GM12891 (cell line): ENCODE data around the gene INPP5F.

ENCODE experiments used
- PAX5 ChIP-seq: IDR thresholded peaks from 2 replicates; pipeline ENCODE4 v1.6.1; 2011; ENCODE audit warnings: low read length, moderate library complexity, mild to moderate bottlenecking; ENCODE audit not compliant: insufficient read depth, severe bottlenecking
- POLR2A ChIP-seq: IDR thresholded peaks from 2 replicates; pipeline ENCODE4 v1.6.1; 2011; ENCODE audit warnings: low read depth, low read length, control low read depth
- POLR2AphosphoS5 ChIP-seq: IDR thresholded peaks from 2 replicates; pipeline ENCODE4 v1.6.1; 2011; ENCODE audit warnings: low read depth, low read length, control low read depth
- POU2F2 ChIP-seq: IDR thresholded peaks from 2 replicates; pipeline ENCODE4 v1.6.1; 2011; ENCODE audit warnings: low read depth, mild to moderate bottlenecking, control low read depth, low read length, moderate library complexity

- peak; percentile 55; the same call in 1 of the 2 replicates for TF ChIP-seq POLR2A
- TF ChIP-seq POLR2AphosphoS5: no peak
- TF ChIP-seq POU2F2: no peak
- TF ChIP-seq PAX5: no peak
Observed at GRCh38 chr10:119872860-119873681, 147.2 kb downstream of the INPP5F start.
